Activated CD4-positive, CD25-positive, alpha-beta regulatory T cell treated with anti-CD3 and anti-CD28 coated beads, Interleukin-2, amount 50 U/mL, for 72 hours (primary cell): ENCODE measurements around the gene ULK2.
A peak's percentile ranks its signal among the peaks of the same experiment; 100 is the strongest.

Experiments used
- DNase-seq: peaks from one replicate; pipeline ENCODE4 v3.0.0; 2021

Gene ULK2

DNA sequence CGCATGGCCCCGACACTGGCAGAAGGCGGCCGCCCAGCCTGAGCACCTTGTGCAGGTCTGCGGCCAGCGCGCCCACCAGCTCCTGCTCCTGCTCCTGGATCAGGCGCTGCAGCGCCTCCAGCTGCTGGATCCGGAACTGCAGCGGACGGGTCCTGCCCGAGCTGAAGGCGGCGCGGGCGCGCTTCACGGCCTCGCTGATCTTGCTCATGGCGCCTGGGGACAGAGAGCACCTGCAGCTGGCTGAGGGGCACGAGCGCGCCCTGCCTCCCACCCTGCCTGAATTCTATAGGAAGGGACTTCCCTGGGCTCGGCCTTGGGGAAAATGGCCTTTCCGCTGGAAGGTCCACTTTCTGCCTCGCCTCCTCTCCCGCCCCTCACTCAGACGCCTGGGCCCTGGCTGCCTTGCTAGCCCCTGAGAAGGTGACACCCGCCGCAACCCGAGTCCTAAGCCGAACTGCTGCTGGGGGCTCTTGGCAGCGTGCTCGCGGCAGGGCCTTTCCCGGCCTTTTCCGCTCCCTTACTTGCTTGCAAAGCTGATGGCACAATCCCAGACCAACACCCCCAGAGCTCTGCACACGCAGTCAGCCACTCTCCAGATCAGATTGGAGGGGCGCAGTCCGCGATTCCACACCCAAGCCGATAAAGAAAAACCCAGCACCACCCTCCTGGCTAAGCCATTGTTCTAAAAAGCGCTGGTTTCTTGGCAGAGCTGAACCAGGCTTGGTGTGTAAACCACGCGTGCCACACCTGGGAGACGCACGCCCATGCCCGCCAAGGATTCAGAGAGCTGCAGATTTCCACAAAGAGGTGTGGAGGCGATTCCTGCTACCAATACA lies 122.6 kb downstream of the ULK2 start:
- DNase-seq, result peak; percentile 90

GRCh38 chr17:19744492-19744891 lies 123.2 kb downstream of the ULK2 start:
- peak; percentile 39 for DNase-seq

DNA sequence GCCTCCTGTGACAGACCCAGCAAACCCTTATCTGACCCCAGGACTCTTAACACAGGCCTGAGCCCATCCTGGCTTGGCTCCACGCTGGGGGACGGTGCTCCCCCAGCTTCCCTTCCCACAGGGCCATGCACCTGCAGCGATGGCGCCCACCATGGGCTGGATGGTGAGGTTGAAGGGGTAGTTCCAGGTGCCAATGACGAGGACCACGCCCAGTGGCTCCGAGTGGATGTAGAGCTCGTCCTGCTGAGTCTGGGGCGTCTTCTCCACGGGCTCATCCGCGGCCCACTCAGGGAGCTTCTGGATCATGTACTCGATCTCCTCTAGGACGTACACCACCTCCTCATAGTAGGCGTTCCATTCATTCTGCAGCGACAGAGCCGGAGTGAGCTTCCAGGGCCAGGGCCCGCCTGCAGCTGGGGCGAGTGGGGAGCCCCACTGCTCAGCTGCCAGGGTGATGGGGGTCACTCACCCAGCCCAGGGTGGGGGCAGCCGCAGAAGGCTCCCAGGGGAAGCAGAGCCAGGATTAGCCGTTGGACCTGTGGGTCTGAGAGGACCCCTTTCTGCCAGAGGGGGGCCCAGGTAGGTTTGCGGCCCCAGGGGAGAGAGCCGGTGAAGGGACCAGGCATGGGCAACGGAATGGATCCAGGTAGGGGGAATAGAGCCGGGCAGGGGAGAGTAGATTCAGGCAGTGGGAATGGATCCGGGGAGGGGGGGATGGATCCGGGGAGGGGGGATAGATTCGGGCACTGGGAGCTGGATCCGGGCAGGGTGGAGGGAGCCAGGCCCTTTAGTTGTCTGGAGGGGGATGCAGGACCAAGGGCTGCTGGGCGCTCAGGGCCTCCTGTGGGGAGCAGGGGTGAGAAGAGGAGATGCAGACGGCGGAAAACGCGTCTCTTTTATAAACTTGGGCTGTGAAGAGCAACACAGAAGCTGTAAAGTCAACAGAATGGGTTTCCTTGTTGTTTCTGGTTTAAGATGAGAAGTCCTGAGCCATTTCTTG lies 124.3 kb downstream of the ULK2 start:
- no peak for DNase-seq

DNA sequence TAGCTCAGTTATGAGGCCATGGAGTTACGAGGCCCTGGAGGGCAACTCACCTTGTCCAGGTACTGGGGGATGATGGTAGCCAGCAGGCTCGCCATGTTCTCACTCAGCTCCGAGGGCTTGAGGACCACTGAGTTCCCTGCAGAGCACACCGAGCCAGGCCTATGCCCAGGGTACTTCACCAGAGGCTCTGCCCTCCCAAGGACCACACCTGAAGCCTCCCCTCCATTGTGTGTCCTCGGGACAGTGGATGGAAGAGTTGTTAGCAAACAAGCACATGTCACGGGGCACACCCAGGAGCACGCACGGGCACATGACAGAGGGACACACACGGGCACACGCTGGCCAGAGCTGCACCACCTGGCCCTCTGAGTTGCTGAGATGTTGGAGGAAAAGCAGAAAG lies 125.2 kb downstream of the ULK2 start:
- no peak for DNase-seq

DNA sequence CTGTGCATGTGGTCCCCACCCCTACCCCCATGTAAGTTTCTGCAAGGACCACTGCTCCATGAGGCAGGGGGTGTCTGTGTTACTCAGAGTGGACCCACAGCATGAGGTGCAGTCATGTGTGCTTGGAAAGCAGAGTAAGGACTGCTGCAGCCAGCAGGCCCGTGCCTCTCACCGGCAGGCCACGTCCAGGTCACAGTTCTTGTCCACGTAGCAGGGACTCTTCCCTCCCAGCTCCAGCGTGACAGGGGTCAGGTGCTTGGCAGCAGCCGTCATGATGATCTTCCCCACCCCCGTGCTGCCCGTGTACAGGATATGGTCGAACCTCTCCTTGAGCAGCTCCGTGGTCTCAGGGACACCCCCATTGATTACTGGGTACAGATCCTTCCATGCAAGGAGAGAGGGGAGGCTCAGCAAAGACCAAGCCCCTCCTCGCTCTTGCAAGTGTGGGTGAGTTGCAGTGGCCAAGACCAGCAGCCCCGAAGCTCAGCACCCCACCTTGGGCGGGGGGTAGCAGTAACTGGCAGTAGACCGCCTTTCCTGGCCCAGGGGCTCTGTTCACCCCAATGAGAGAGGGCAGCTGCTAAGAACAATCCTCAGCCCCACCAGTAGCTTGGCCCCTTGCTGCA lies 125.8 kb downstream of the ULK2 start:
- no peak for DNase-seq

DNA sequence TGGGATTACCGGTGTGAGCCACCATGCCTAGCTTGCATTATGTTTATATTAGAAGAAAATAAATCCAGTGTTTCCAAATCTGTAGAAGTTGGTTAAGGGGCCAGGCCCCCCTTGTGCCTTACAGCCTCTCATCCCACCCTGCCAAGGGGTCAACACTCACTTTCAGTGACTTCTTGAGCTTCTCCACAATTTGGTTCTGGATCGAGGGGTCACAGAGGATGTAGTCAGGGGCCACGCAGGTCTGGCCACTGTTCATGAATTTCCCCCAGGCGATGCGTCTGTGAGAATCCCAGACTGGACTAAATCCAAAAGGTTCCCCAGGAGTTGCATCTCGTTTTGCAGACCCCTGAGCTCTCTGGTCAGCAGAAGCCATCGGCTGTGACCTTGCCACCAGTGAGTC lies 126.8 kb downstream of the ULK2 start:
- DNase-seq, result no peak

- no peak for DNase-seq
These were observed 128.2 kb downstream of the ULK2 start for GRCh38 chr17:19739241-19740201.

GRCh38 chr17:19738757-19739156 lies 129.0 kb downstream of the ULK2 start:
- no peak for DNase-seq

- DNase-seq, result no peak
These were observed 129.7 kb downstream of the ULK2 start for GRCh38 chr17:19738073-19738449.

GRCh38 chr17:19737305-19738072 lies 130.2 kb downstream of the ULK2 start:
- no peak for DNase-seq

GRCh38 chr17:19736071-19736470 lies 131.7 kb downstream of the ULK2 start:
- DNase-seq, result no peak

DNA sequence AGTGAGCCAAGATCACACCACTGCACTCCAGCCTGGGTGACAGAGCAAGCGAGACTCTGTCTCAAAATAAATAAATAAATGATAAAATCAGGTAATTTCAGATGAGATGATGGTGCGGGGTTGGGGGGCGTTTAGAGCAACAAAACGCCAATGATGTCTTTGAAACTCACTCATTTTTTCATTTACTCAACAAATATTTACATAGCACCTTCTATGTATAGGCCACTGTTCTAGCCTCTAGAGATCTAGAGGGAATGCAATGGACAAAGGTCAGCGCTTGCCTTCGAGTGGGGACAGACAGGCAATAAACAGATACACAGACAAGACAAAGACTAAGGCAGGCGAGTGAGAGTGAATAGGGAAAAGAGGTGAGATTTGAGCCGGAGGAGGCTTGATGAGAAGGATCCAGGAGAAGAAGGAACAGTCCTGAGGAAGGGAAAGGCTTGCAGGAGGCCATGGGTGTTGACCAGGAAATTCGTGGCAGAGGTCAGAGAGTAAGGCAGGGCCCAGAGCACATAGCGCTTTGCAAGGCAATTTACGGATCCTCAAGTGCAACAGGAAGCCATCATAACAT lies 133.7 kb downstream of the ULK2 start:
- no peak for DNase-seq

DNA sequence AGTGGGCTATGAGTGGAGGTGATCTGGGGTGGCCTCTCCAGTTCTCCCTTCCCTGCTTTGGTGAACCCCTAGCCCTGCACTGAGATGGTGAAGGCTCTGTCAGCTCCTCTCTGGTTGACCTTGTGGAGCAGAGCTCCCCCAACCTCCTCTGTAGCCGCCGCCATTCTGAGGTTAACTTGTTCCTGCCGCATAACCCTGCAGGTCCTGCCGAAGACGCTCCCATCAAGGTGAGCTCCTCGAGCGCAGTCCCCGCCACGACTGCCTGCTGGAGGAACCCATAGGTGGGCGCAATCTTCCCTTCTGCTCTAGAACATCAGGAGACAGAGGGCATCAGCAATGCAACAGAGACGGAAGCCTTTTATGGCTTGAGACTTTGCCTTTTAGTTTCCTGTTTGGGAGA lies 136.1 kb downstream of the ULK2 start:
- no peak for DNase-seq

DNA sequence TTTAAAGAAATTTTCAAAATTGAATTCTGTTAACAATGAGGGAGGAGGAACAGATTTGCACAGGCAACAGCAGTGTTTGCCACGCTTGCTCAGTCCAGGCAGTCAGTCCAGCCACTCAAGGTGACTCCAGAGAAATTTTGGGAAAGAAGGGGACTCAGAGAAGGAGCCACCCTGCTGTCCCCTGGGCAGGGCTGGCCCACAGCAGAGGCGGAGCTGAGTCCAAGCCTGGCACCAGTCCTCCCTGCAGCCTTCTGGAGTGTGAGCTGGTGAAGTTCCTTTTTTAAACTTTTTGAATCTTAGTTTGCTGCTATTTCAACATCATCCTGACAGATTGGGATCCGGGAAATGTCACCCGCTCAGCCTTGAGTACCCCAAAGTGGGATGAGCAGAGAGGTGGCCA lies 136.9 kb downstream of the ULK2 start:
- DNase-seq, result no peak

DNA sequence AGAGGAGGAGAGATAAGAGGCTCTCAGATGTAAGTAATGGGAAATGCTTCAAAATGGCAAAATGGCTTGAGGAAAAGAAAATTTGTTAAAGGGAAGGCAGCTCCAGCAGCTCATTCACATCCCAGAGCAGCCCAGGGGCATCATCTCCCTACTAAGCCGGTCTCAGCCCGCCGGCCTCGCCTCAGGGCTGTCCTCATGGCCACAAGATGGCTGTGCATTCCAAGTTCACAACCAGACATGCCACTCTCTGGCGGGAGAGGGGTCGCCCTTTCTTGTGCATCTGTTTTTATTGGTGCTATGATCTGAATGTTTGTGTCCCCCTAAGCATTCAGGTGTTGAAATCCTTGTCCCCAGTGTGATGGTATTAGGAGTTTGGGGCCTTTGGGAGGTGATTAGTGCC lies 137.8 kb downstream of the ULK2 start:
- DNase-seq, result no peak

- no peak for DNase-seq
These were observed 139.6 kb downstream of the ULK2 start for GRCh38 chr17:19728084-19728495.

DNA sequence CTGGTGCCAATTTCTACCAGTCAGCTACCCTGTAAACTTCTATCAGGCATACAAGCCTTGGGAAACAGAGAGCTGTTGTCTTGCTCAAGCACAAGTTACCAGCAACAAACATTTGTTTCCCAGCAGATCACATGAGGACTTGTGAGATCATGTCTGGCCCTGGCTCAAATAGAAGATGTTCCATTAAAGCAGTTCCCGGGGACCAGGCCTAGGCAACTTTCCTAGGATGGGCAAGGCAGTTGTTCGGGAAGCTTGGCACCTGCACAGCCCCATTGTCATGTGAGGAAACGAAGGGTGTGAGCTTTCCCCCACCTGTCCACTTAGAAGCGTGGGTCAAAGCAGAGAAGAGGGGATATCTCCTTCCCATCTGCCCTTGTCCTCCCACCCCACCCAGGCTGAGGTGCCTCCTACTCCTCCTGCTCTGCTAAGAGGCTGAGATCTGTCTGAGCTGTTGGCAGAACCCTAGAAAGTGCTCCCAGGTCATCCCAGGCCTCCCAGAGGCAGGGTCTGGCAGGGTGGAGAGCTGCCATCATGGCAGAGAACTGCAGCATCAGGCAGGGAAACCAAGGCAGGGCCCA lies 140.1 kb downstream of the ULK2 start:
- DNase-seq, result no peak

DNA sequence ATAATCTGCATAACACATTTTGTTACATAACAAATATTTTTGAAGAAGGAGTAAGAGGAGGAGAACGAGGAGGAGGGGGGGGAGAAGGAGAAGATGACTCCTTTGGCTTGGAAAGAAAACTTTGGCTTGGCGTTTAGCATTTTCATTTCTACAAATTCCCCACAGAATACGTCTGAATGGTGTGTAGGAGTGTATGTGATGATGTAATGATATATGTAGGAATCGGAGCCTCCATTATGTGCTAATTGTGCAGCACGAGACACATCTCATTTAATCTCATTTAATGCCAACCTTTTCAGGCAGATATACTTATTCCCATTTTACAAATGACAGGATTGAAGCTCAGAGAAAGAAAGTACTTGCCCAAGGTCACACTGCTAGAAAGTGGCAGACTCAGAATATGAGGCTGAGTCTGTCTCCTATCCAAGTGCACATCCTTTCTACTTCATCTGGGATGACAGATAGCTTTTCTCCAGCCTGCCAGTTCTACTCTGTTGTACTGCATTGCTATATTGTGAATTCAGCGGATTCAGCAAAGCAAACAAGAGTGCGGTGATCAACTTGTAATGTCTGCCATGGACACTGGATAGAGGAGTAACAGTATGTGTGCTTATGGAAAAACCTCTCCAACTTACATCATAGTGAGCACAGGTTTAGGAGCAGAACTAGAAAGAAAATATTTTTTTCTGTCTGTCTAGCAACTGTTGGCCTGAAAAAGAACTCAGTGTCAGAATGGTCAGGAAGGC lies 140.9 kb downstream of the ULK2 start:
- no peak for DNase-seq

DNA sequence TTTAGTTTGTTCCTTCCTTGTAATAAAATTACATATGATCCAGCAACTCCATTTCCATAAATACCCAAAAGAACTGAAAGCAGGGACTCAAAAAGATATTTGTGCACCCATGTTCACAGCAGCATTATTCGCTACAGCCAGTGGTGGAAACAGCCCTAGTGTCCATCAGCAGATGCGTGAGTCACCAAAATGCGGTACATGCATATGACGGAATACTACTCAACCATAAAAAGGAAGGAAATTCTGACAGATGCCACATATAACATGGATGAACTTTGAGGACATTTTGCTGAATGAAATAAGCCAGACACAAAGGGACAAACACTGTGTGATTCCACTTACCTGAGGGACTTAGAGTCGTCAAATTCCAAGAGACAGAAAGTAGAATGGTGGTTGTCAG lies 142.2 kb downstream of the ULK2 start:
- DNase-seq, result no peak
